Measurements from ENCODE around the gene HDLBP.

HDLBP gene

DNA sequence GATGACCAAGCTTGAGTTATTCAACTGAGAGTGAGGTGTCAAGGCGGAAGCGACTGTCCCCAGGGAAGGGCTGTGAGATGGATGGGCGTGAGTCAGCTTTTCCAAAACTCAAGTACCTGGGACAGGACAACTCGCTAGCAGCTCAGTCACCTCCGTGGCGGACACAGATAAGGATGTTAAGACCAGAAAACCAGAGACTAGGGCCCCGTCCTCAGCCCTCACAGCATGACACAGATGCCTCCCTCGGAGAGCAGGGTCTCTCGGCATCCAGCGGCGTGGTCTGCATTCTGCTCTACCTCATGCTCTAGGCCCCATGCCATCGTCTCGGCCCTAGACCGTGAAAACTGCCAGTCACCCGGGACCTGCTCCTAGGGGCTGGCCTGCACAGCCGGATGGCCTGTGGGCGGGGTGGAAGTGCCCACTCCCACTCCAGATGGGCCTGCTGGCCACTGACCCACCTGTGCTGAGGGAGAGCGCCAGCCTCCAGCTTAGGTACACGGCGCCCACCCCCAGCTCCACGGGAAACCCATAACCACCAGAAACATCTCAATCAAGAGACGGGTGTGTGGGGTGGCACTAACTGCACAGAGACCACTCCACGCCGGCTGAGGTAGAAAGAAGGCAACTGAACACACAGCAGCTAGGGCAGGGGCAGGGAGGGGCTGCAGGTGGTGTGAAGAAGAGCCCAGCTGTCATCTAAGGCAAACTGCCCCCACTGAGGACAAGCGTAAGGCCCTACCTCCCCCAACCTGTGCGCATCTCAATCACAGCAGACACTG is 87.2 kb downstream of the HDLBP start:
- no peak for DNase-seq

DNA sequence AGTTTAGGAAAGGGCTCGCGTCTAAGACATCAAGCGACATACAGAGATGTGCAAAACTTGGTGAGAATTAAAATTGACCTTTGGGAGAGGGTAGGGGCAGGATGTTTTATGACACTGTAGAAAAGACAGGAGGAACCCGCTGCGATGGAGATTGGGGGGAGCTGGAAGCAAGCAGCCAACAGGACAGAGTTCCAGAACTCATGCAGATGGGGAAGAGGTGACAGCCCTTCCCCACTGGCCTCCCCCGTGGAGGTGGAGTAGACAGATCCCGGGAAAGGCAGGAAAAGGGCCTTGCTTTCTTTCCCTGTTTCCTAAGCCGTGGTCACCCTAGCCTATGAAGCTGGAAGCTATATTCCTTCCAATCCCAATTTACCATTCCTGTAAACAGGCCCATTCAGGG is 87.9 kb downstream of the HDLBP start:
- no peak for DNase-seq

- no peak for DNase-seq
Measured at GRCh38 chr2:241226723-241227572, 88.5 kb downstream of the HDLBP start.

DNA sequence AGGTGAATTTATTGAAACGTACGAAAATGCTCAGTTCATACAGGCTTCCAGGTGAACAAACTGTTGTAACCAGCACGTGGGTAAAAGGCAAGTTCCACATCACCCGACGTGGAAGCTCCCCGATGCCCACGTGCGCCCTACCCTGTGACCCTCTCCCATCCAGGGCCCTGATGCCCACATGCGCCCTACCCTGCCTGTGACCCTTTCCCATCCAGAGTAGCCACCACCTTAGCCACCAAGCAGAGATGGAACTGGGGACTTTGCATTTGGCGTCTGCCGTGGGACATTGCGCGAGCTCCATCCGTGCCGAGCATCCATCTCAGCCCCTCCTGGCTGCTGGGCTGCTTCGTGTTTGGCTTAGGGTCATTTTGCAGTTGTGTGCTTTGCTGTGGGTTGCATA is 89.5 kb downstream of the HDLBP start:
- no peak for DNase-seq

DNA sequence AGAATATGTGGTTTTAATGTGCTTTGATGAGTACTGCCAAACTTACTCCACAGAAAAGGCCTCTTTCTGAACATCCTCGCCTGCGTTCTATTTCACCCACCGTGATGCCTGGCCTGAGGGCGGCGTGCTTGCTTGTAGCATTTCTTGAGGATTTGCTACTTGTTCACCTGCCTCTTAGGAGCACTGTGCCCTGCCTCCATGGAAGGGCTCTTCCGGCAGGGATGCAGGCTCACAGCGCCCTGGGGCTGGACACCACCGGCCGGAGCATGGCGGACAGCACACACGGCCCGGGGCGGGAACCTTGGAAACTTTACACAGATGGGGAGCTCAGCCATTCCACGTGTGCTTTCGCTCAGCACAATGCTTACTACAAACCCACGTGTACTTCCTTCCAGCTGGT is 89.9 kb downstream of the HDLBP start:
- DNase-seq = no peak

- no peak for DNase-seq
Measured at GRCh38 chr2:241224851-241225438, 90.5 kb downstream of the HDLBP start.

GRCh38 chr2:241224018-241224850 is 91.2 kb downstream of the HDLBP start:
- DNase-seq = no peak

- no peak for DNase-seq
Measured at GRCh38 chr2:241223211-241224017, 92.1 kb downstream of the HDLBP start.

DNA sequence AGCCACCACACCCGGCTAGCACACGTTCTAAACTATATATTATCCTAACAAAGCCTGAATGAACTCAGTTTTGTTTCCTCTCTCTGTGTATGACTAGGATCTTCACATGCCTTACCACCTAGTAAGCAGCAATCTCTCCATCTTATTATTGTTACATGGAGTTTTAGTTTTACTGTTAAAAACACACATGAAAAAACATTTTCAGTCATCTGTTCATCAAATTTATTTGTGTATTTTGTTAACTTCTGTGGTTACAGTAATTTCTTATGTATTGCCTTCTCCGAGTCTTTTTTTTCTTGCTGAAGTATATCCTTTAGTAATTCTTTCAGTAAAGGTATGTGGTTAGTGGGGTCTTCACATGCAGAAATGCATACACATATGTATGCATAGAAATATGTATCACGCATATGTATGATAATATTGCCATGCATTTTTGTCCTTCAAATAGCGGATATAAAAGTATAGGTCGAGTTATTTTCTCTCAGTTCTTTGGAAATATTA is 95.6 kb downstream of the HDLBP start:
- no peak for DNase-seq

DNA sequence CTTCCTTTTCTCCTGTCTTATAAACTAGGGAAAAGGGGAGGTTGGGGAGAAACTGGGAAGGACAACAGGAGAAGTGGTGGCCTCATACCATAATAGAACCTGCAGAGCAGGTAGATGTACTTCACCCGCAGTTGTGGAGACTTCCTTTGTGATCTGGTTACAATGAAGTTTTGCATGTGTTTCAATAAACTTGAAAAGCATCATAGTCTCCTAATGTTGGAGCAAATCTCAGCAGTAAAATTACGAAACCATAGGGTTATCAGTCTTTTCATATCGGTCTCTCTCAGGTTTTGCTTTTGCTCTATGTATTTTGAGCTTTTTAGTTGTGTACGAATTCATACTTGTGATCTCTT is 96.5 kb downstream of the HDLBP start:
- no peak for DNase-seq

- peak; percentile 2 for DNase-seq
Measured at GRCh38 chr2:241218131-241219029, 97.1 kb downstream of the HDLBP start.

GRCh38 chr2:241217320-241218031 is 98.0 kb downstream of the HDLBP start:
- DNase-seq = no peak

- no peak for DNase-seq
Measured at GRCh38 chr2:241216211-241216761, 99.2 kb downstream of the HDLBP start.

DNA sequence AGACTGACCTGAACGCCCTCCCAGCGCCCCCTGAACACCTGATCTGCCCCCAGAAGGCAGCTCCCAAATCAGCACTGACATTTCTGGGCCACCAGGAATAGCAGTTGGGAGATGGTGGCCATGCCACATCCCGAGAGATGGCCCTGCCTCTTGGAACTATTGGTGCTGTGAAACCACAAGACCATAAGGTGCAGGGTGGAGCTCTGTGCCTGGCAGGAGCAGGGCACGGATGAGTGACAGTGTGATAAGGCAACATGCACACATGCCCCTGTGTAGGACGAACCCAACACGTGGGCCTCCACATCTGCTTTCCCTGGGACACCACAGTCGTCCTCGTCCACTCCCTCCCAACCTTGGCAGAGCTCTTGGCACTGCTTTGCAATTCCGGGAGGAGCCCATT is 100.1 kb downstream of the HDLBP start:
- peak; percentile 1 for DNase-seq

- no peak for DNase-seq
Measured at GRCh38 chr2:241214766-241215165, 100.7 kb downstream of the HDLBP start.

DNA sequence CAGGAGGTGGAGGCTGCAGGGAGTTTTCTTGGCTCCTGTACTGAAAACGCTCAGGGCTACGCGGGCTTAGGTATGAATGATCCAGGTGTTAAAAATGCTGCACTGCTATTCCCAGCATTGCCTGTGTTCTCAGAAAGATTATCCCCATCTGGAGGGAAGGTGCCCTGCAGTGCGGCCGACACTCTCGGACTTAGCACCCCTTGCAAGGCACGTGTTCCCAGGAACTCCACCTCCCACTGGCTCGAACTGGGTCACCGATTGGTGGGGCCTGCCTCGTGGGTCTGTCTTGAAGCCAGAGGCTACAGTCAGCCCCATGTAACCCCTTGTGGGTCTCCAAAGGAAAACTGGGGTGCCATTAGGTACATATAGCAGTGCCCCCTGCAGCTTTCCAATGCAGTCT is 101.3 kb downstream of the HDLBP start:
- no peak for DNase-seq

GRCh38 chr2:241213567-241213966 is 101.9 kb downstream of the HDLBP start:
- DNase-seq = no peak

DNA sequence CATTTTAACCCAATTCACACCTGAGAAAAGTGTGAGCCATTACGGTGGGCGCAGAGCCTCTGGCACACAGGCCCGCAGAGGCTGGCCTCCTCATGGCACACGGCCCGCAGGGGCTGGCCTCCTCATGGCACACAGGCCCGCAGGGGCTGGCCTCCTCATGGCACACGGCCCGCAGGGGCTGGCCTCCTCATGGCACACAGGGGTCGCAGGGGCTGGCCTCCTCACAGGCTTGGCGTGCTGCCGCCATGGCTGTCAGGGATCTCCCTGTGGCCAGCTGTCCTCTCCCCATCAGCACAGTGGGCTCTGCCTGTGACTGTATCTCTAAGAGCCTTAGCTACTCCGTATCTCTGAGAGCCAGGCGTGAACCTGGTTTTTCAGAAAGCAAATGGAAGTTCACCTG is 102.4 kb downstream of the HDLBP start:
- DNase-seq = no peak

- no peak for DNase-seq
Measured at GRCh38 chr2:241211276-241211675, 104.2 kb downstream of the HDLBP start.

DNA sequence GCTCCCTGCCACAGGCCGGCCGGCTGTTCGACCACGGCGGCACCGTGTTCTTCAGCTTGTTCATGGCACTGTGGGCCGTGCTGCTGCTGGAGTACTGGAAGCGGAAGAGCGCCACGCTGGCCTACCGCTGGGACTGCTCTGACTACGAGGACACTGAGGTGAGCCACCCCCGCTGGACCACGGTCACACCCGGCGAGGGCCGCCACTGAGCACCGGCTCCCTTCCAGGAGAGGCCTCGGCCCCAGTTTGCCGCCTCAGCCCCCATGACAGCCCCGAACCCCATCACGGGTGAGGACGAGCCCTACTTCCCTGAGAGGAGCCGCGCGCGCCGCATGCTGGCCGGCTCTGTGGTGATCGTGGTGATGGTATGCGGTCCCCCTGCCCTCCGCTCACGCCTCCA is 106.2 kb downstream of the HDLBP start:
- DNase-seq = no peak

Data from NCI-H2171 treated with DMSO at 0.1 percent for 48 hours (cell line).